NK-92 treated with Interleukin-12 subunit alpha and Interleukin-12 subunit beta, amount 100 ng/mL, for 24 hours (cell line): ENCODE data around the gene MED13.
A peak's percentile ranks its signal among the peaks of the same experiment; 100 is the strongest.
"Not testable (repeated sequence)": the region's sequence is repeated elsewhere in the genome, so short reads cannot be mapped to it uniquely, and the experiment has no call there.

Experiments used
- DNase-seq: peaks from one replicate; lab custom pipeline; 2025; lab: John Stamatoyannopoulos, UW

Gene MED13

DNA sequence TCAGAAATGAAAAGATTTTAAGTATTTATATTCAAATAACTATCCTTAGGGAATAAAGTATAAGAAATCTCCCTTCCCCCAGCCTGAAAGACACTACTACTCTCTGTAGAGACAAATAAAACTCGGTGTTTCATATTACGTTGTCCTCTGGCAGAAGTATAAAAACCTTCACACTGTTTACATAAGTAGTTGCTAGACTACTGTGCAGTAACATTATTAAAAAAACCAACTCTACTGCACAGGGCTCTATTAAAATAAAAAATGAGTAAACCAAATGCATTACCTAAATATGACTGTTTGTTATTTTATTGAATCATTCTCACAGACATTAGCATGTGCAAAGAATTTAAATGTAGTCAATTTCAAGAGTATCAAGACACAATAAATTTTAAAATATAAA is 67.4 kb downstream of the MED13 start:
- no peak for DNase-seq

DNA sequence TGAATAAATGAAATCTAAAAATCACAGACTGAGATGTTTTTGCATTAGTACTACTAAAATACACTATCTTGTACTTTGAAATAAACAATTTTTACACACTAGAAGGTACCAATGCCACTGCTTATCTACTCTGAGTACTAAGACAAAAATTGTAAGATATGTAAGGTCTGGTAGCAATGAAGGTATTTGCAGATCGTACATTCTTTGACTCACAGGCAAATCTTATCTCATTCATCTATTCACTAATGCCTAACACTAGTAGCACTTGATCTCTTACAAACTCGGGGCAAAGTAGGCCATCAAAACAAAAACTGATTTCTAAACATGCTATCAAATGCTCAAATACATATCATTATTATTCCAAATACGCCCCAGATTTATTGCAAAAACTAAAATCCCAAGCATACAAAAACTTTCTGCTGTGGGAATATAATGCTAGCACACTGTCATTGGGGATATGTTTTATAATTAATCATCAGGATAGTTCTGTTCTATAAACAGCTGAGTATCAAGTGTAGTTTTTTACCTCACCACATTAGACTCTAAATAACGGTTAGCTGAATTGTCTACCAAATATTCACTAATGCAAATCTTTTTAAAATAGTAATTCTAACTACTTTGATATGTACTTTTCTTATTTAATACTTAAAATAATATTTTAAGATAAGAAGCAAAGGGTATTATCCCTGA is 68.0 kb downstream of the MED13 start:
- DNase-seq = no peak

DNA sequence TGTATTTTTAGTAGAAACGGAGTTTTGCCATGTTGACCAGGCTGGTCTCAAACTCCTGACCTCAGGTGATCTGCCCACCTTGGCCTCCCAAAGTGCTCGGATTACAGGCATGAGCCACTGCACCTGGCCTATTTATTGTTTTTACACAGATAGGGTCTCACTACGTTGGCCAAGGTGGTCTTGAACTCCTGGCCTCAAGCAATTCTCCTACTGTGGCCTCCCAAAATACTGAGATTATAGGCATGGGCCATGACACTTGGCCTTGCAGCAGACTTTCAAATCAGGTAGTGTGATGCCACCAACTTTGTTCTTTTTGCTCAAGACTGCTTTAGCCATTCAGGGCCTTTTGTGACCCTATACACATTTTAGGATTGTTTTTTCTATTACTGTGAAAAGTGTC is 75.6 kb downstream of the MED13 start:
- no peak for DNase-seq

DNA sequence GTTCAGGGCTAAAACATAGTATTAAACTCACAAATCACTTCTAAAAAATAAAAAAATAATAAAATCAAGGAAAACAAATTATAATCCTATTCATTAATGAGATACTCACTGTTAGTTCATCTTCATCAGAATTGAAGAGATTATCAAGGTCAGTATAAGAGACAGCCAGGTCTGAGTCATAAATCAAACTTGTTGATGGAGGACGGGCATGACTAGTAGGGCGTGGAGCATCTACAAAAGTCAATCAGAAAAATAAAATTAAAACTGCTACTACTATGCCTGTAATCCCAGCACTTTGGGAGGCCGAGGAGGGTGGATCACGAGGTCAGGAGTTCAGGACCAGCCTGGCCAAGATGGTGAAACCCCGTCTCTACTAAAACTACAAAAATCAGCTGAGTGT is 78.2 kb downstream of the MED13 start:
- no peak for DNase-seq

DNA sequence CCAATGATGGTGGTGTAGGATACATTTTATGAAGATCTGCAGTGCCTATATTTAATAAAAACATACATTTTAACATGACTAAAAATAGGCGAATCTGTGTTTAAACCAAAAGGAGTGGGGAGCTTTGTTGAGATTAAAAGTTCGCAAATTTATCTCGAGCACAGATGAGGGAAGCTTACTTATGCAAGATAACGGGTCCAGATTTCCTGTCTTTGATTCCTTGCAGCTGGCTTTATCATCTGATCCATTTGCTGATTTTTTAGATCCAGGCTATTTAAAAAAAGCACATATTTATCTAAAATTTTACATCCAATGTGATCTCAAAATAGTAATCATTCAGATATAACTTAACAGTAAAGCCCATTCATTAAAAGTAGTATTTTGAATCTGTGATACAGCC is 80.3 kb downstream of the MED13 start:
- no peak for DNase-seq

DNA sequence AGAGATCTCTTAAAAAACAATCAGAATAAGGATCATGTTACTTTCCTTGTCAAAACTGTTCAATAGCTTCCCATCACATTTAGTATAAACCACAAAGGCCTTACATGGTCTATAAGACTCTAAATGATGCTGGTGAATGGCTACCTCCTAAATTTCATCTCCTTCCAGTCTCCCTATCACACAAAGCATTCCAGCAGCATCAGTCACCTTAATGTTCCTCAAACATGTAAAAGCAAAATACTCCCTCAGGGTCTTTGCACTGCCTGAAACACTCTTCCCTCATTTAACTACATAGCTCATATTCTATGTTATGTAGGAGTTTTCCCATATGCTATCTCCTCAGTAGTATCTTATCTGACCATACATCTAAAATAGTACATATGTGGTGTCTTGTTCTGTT is 83.8 kb downstream of the MED13 start:
- no peak for DNase-seq

DNA sequence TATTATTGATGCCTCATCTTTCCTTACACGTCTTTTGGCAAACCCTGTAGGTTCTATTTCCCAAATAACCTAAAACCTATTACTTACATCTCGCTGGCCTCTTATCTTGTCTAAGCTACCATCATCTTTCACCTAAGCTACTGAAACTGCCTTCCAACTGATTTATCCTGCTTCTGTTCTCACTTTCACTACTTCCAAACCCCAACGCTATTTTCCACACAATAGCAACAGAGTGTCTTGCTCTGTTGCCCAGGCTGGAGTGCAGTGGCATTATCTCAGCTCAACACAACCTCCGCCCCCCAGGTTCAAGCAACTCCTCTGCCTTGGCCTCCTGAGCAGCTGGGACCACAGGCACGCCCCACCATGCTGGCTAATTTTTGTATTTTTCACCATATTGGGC is 84.5 kb downstream of the MED13 start:
- DNase-seq = no peak

DNA sequence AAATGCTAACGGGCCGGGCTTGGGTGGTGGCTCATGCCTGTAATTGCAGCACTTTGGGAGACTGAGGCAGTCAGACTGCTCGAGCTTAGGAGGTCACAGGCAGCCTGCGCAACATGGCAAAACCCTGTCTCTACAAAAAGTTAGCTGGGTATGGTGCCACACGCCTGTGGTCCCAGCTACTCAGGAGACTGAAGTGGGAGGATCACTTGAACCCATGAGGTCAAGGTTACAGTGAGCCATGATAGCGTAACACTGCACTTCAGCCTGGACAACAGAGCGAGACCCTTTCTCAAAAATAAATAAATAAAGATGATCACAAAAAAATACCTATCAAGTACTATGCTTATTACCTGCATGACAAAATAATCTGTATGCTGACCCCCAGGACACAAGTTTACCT is 91.0 kb downstream of the MED13 start:
- no peak for DNase-seq

DNA sequence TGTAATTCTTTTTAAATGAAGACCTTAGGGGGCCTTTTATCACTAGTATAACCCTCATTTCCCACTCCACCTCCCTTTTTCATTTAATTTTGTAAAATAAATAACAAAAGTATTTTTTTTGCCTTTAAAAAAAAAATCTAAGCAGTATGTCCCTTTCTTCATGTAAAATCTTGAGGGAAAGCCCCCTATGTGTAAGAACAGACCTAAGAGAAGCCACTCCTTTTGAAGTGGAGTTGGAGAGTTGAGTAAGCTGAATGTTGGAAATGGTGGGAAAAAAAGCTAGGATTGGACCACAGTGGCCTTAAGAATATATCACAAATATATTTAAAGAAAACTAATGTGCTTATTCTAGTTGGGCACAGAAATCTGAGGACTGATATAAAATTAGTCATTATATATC is 92.8 kb downstream of the MED13 start:
- no peak for DNase-seq

DNA sequence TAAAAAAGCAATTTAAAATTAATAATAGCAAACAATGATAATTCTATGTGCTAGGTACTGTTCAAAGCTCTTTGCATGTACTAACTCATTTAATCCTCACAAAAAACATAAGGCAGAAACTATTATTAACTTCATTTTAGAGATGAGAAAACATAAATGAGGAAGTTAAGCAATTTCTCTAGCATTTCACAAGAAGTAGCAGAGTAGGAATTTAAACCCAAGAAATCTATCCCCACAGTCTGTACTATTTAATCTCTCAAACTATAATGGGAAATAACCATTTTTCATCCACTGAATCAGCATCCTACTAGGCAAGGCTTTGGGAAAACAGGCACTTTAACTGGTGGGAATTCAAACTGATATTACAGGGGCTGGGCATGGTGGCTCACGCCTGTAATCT is 95.0 kb downstream of the MED13 start:
- DNase-seq = no peak

DNA sequence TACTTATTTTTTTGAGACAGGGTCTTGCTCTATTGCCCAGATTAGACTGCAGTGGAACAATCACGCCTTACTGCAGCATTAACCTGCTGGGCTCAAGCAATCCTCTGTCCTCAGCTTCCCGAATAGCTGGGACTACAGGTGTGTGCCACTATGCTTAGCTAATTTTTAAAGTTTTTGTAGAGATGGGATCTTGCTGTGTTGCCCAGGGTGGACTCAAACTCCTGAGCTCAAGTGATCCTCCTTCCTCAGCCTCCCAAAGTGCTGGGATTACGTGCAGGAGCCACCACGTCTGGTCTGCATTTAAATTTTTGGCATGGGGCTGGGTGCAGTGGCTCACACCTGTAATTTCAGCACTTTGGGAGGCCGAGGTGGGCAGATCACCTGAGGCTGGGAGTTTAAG is 96.3 kb downstream of the MED13 start:
- DNase-seq = no peak

DNA sequence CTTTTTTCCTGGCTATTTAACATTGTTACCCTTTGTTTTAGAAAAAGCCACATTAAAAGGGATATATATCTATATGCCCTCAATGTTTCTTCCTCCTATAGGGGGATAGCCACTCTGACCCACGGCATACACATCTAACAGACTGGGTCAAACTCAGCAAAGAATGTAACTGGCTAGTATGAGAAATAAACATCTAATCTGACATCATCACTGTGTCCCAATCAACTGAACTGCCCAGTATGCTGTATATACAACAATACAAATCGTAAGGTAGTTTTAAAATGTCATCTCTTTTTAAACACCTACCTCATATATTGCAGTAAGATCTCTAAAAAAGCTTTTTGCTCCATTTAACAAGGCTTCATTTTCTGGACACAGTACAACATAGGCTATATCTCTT is 97.3 kb downstream of the MED13 start:
- DNase-seq = no peak

DNA sequence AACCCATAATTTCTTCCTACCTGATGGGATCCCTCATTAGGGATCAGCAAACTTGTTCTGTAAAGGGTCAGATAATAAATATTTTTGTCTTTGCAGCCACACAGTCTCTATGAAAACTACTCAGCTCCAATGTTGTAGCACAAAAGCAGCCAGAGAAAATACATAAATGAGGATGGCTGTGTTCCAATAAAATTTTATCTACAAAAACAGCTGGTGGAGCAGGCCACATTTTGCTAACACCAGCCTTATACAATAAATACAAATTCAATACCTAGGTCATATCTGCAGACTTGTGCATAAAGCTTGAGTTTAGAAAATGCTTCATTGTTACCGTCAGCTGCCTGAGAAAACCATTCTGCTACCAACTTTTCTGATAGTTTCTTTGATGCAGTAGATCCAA is 98.9 kb downstream of the MED13 start:
- no peak for DNase-seq

DNA sequence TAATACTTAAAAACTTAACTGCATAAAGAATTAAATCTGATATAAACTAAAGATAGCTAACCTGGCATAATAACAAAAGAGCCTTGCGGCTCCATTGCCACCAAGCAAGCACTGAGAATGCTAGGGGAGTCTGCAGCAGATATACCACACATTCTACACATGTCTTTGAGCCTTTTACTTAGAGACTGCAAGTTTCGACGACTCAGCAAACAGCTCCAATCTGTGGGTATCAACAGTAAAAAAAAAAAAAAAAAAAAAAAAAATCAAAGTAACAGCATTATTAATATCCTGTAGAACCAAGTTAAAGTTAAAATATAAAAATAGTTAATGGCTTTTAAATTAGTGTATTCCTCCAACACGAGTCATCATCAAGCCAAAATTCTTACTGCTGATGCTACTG is 109.5 kb downstream of the MED13 start:
- no peak for DNase-seq

DNA sequence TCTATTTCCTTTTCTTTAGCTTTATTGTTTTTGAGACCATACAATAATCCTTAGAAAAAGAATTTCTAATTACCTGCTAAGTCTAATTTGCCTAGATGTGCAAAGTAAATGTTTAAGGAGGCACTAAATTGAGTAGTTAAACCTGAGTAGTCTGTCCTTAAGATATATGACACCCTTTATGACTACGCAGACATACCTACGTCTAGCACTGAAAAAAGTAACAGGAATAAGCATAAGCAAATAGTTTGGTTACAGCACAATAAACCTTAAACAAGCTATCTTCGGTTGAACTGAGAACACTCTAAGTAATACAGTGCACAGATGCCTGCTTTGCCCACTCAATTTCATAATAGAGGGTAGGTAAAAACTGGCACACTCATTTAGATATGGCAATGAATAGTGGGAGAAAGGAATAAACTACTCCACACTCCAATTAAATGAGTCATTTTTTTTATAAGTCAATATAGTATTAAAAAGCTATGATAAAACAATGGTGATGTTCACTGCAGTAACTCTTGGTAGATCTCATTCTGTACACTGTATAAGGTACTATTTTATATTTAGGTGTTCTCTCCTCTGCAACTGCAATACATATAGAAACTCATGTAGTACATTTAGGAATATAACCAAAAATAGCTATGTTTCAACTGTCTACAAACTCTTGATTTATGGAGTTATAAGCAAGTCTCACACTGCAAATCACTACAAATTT is 117.6 kb downstream of the MED13 start:
- DNase-seq = no peak

DNA sequence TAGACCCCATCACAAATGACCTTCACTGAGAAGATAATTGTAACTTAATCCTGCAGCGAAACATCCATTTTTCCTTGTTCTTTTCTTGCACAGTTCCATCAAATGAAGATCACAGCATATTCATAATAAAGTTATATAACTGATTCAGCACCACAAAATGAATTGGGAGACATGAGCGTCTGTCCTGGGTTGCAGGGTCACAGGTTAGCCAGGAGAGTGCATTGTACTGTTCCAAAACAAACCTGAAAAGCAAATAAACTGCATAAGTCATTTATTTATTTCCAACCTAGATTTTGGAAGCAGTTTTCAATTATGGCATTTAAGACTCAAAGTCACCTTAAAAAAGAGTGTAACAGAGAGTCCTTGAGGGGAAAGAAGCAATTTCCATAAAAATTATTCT is 118.7 kb downstream of the MED13 start:
- no peak for DNase-seq

DNA sequence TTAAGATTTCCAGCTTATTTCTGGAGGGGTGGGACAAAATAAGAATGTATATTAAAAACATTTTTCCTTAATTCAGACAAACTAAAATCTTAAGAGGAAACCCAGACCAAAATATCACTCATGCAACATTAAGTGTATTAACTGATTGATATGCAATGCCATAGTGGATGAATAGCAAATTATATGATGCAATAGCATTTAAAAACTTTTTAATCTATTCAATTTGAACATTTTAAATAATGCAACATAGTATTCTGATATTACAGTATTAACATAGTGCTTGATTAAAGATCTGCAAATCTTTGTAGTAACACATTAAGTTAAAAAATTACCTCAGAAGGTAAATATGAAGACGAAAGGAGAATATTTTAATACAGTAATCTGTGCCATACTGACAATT is 122.0 kb downstream of the MED13 start:
- no peak for DNase-seq

DNA sequence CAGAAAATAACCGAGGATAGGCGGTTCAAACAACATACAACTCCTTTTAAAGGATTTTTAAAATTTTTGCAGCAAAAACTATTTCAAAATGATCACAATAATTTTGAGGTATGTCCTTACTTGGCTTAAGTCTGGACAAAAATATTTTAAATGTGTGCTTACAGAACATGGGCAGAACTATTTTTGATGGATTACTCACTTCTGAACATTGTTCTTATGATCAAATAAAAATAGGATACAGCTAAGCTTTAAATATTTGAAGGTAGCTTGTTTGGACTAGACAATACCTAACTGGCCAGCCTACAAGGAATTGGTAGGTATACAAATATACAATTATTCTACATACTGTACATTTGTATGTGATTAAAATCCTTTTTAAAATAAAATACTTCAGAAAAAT is 123.0 kb downstream of the MED13 start:
- DNase-seq = no peak

DNA sequence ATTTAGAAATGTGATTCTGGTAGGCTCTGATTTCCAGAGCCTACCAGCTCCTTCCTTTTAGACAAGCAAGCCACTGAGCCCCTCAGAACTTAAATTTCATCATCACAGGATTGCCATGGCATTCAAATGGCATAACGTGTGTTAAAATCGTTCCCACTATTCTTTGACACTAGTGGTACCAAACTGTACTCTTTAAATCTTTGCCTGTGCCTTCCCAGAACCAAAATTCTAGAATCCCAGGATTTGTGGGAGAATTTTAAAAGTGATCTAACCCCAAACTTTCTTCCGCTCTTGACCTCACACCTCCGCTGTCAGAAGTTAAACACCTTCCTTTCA is 137.0 kb downstream of the MED13 start:
- DNase-seq = no peak

DNA sequence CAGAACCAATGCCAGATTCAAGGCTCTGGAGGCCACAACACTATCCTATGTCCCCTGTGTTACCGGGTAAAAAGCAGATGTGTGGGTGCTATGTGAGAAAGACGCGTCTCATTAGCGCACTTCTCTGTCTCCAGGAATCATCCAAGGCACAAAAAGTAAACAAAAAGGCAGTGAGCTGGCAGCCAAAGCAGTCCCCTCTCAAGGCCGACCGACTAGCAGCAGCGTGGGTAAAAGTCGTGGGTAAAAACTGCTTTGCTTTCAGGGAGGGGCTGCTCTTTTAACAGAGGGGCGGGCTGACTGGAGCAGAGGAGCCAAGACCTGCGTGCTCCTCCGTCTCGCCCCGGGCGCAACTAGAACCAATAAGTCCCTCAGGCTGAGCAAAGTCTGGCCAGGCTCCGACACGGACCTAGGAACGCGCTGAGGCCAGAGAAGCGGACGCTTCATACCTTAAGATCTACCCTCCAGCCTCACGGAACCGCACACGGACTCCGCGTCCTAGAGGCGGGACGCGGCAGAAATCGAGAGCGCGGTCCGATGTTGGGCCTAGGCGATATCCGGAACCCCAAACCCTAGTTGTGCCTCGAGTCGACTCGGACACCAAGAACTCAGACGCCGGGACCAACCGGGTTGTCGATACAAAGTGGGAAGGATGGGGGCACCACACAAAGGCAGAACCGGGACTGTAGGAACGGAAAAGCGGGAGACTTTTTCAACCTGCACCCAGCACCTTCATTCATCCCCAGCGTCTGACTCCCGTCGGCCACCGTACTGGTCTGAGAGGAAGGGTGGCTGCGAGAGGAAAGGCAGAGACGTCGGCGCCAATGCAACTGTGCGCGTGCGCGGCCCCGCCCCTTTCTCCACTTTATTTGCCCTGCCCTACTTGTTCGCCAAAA is 137.6 kb downstream of the MED13 start, which contains the start of gene INTS2:
TSS of gene INTS2 (minus strand) at position 775 of the 893 bp plus-strand sequence. CDS start 1,338 bp downstream, outside the sequence.
- DNase-seq = peak; percentile 86

DNA sequence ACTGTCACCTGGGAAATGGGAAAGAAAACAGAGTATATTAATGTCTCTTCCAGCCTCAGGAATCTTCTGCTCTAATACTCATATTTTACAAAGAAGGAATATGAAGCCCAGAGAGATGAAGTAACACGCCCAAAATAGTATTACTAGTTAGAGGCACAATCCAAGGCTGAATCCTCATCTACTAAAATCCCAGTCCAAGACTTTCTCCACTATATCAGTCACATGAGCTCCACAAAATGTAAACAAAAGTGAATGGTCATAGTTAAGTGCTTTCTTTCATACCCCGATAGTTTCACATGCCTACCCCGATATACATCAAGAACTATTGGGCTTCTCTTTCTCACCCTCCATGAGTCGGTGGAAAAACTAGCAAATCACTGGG is 138.3 kb downstream of the MED13 start:
- no peak for DNase-seq

DNA sequence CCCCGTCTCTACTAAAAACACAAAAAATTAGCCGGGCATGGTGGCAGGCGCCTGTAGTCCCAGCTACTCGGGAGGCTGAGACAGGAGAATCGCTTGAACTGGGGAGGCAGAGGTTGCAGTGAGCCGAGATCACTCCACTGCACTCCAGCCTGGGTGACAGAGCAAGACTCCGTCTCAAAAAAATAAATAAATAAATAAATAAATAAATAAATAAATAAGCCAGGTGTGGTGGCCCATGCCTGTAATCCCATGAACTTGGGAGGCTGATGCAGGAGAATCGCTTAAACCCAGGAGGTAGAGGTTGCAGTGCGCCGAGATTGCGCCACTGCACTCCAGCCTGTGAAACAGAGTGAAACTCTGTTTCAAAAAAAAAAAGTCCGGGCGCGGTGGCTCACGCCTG is 149.9 kb downstream of the MED13 start:
- not testable (repeated sequence) for DNase-seq
